NCI-H2171 treated with DMSO at 0.1 percent for 48 hours (cell line): ENCODE data around the gene MRGPRF.

Source experiments
- DNase-seq: peaks from one replicate; lab custom pipeline; 2025; lab: John Stamatoyannopoulos, UW

MRGPRF gene

DNA sequence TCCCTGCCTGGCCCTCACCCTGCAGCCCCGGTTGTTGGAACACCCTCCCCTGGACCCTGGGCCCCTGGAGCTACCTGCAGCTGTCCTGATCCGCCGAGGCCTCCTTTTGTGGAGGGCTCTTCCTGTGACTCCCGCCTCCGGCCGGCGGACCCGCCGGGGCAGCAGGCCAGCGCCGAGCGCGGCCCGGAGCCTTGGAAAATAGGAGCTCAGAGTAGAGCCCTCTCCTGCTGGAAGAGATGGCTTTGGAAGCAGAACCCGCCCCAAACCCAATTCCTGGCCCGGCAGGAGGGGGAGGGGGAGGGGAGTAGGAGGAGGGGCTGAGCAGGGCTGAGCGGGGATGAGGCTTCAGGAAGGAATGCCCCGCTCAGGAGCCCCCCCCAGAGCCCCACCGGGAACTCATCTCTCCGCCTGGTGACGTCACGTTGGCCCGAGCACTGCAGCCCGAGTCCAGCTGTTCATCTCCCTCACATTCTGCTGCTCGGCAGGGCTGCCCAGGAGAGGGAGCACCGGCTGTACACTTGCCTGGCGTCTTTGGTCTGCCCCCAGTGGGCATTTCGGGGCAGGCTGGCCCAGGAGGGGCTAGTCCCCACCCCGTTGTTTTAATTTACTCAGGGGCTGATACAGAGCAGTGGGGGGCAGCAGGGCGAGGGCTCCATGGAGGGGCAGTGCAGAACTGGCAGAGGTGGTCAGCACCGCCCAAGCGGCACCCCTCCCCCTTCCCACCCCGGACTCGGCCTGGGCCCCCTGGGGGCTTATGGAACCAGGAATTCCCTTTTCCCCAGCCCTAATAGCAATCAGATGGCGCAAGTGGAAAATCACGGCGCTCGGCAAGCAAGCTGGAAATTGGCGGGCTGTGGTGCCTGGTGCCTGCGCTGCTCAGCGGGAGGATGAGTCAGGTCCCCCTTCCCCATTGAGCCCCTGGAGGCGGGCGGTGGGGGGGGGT lies at the start of gene MRGPRF:
TSS of gene MRGPRF (minus strand) at position 238 of the 943 bp plus-strand sequence. CDS start 3,345 bp downstream, outside the sequence.
- DNase-seq = peak; percentile 50

- DNase-seq = no peak
Measured at GRCh38 chr11:69062169-69062855, 49.3 kb upstream of the MRGPRF start.

DNA sequence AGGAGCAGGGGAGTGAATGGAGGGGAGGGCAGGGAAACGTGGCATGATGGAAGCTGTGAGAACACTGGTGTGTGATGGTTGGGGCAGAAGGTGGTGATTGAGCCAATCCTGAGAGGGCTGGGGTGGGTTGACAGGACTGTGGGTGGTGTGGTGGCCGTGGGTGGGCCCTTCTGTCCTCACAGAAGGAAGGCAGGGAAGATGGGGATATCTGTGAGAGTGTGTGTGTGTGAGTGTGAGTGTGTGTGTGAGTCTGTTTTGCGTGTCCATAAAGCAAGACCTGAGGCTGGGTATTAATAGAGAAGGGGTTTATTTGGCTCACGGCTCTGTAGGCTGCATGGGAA lies 48.6 kb upstream of the MRGPRF start:
- DNase-seq = no peak

- DNase-seq = no peak
Measured at GRCh38 chr11:69060806-69061712, 48.0 kb upstream of the MRGPRF start.

- no peak for DNase-seq
Measured at GRCh38 chr11:69059985-69060384, 46.9 kb upstream of the MRGPRF start.

GRCh38 chr11:69059429-69059828 lies 46.4 kb upstream of the MRGPRF start:
- no peak for DNase-seq

GRCh38 chr11:69058511-69059270 lies 45.6 kb upstream of the MRGPRF start:
- no peak for DNase-seq

DNA sequence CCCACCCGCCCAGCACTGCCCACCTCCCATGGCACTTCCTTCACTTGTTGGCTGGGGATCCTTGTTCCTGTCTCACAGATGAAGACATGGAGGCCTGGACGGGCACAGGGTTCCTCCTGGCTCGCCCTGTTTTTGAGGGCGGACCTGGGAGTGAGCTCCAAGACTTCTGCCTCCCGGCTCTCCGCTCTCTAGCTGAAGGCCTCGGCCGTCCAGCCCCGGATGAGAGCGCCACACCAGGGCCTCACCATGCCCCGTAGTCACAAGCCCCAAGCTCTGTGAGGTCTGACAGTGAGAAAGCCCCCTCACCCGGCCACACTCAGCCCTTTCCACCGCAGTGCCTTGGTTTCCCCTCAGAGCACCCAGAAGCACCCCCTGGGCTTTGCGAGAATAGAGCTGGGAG lies 44.8 kb upstream of the MRGPRF start:
- DNase-seq = no peak

GRCh38 chr11:69057236-69057635 lies 44.2 kb upstream of the MRGPRF start:
- no peak for DNase-seq

GRCh38 chr11:69055598-69056516 lies 42.8 kb upstream of the MRGPRF start:
- DNase-seq = no peak

GRCh38 chr11:69055212-69055586 lies 42.2 kb upstream of the MRGPRF start:
- no peak for DNase-seq

- DNase-seq = no peak
Measured at GRCh38 chr11:69054397-69055211, 41.6 kb upstream of the MRGPRF start.

GRCh38 chr11:69053546-69054396 lies 40.7 kb upstream of the MRGPRF start:
- DNase-seq = no peak

GRCh38 chr11:69053169-69053477 lies 40.1 kb upstream of the MRGPRF start:
- no peak for DNase-seq

DNA sequence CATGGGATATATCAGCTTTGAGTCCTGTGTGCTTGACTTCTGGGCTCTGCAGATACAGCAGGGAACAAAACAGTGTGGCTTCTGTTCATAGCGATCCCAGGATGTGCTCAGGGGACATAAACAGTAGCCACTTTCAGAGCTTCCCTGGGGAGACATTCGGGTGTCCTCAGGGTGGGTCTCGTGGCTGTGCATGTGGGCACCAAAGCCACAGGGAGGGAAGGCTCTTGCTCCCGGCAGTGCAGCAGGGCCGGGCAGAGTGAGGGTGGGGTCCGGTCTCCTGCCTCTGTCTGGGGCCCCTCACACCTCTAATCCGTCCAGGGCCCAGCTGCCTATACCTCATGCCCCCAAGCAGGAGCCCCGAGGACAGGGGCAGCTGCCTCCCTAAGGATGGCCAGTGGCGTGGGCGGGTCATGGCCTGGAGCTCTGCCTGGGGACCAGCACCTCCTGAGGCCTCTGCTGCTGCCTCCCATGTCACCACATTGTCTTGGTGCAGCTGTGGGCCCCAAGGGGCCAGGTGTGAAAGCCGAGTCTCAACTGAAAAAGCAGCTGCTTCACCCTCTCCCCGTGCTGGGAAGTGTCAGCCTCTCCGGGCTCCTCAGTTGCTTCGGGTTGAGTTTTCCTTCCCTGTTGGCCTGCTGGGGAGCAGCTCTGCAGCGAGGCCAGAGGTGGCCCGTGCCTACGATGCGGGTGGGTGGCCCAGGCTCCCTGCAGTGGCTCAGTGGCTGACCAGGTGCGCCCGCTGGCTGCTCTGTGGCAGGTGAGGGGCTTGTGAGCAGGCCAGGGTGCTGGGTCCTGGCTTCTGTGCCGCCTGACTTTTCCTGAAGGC lies 39.5 kb upstream of the MRGPRF start:
- DNase-seq = no peak

DNA sequence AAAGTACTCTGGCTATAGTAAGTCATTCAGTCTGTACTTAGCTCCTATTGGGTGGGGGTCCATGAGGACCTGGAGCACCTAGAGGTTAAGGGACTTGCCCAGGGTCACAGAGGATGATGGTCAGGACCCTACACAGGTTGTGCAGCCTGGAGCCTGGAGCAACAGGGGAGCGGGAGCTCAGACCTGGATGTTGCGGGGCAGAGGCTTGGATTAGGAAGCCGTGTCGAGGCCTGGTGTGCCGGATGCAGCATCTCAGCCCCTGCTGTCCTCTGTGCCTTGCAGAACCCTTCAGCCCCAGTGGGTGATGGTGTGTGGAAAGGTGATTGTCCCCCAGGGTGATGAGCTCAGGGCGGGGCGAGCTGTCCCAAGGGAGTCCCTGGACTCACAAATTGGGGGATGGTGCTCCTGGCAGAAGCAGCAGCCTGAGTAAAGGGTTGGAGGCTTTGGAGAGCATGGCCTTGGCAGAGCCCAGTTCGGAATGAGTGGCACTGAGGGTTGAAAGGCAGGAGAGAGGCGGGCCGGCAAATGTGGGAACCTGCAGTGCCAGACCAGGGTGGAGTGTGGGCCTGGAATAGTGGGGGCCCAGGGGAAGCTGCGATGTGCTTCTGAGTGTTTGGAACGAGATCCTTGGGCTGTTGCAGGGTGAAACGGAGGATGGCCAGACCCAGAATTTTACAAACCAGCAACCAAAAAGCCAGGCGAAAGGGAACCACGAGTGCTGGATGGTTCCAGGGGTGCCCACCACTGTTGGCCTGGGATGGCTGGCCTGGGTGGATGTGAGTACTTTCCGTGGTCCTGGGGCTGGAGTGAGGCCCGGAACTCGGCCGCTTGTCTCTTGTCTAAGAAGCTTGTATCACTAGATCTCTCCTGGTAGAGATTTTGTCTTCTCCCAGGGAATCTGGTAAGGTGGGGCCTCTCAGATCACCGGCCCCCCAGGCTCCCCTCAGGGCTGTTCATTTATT lies 38.6 kb upstream of the MRGPRF start:
- DNase-seq = no peak
